T-helper 2 cell (primary cell): Measurements from ENCODE around the gene NAP1L4.

Experiments
- DNase-seq, 5 experiments: peaks; one replicate each; pipeline versions ENCODE4 v3.0.0 to v3.0.0-alpha.2; 2012 to 2022

Gene NAP1L4

GRCh38 chr11:3010521-3011275, 18.6 kb upstream of the NAP1L4 start:
- DNase-seq, result peak in 1 of 5 experiments; percentile 75

- DNase-seq, result peak in 1 of 5 experiments; percentile 47
These were observed 17.9 kb upstream of the NAP1L4 start for GRCh38 chr11:3010004-3010403.

- DNase-seq, result no peak
These were observed 17.4 kb upstream of the NAP1L4 start for GRCh38 chr11:3009481-3009880.

- no peak for DNase-seq
These were observed 16.7 kb upstream of the NAP1L4 start for GRCh38 chr11:3008746-3009336.

GRCh38 chr11:3007404-3008010, 15.4 kb upstream of the NAP1L4 start:
- DNase-seq, result no peak

- peak in 1 of 5 experiments; percentile 76 for DNase-seq
These were observed 14.6 kb upstream of the NAP1L4 start for GRCh38 chr11:3006505-3007260.

- DNase-seq, result no peak
These were observed 12.4 kb upstream of the NAP1L4 start for GRCh38 chr11:3004481-3004880.

- DNase-seq, result no peak
These were observed 11.5 kb upstream of the NAP1L4 start for GRCh38 chr11:3003396-3004231.

GRCh38 chr11:3002871-3003270, 10.7 kb upstream of the NAP1L4 start:
- DNase-seq, result no peak

GRCh38 chr11:3002351-3002861, 10.3 kb upstream of the NAP1L4 start:
- DNase-seq, result no peak

GRCh38 chr11:3001496-3001895, 9.4 kb upstream of the NAP1L4 start:
- DNase-seq, result no peak

- no peak for DNase-seq
These were observed 8.2 kb upstream of the NAP1L4 start for GRCh38 chr11:3000032-3000961.

- no peak for DNase-seq
These were observed 7.4 kb upstream of the NAP1L4 start for GRCh38 chr11:2999464-2999998.

- DNase-seq, result no peak
These were observed 6.1 kb upstream of the NAP1L4 start for GRCh38 chr11:2998073-2998850.

GRCh38 chr11:2997406-2997805, 5.3 kb upstream of the NAP1L4 start:
- DNase-seq, result no peak

GRCh38 chr11:2996976-2997375, 4.8 kb upstream of the NAP1L4 start:
- DNase-seq, result no peak

GRCh38 chr11:2995893-2996554, 3.9 kb upstream of the NAP1L4 start:
- no peak for DNase-seq

GRCh38 chr11:2995031-2995561, 3.0 kb upstream of the NAP1L4 start:
- DNase-seq, result no peak

- no peak for DNase-seq
These were observed 2.2 kb upstream of the NAP1L4 start for GRCh38 chr11:2994336-2994730.
